Hepatic stellate cell (primary cell): ENCODE results near the gene MICALL1.
"Not testable (repeated sequence)": the region's sequence is repeated elsewhere in the genome, so short reads cannot be mapped to it uniquely, and the experiment has no call there.

ENCODE experiments used
- DNase-seq: peaks from one replicate; pipeline ENCODE4 v3.0.0; 2011; ENCODE audit warnings: low spot score

The MICALL1 gene

GRCh38 chr22:37930270-37930951, 24.3 kb downstream of the MICALL1 start:
- DNase-seq: peak; percentile 77

- DNase-seq: no peak
Measured at GRCh38 chr22:37930952-37931440, 24.9 kb downstream of the MICALL1 start.

GRCh38 chr22:37931893-37932389, 25.8 kb downstream of the MICALL1 start:
- no peak for DNase-seq

GRCh38 chr22:37932401-37932800, 26.3 kb downstream of the MICALL1 start:
- DNase-seq: no peak

GRCh38 chr22:37932821-37933578, 26.9 kb downstream of the MICALL1 start:
- no peak for DNase-seq

- peak; percentile 98 for DNase-seq
Measured at GRCh38 chr22:37933711-37934376, 27.7 kb downstream of the MICALL1 start.

- no peak for DNase-seq
Measured at GRCh38 chr22:37940698-37941376, 34.7 kb downstream of the MICALL1 start.

- no peak for DNase-seq
Measured at GRCh38 chr22:37942133-37942532, 36.0 kb downstream of the MICALL1 start.

GRCh38 chr22:37943136-37943824, 37.2 kb downstream of the MICALL1 start:
- no peak for DNase-seq

GRCh38 chr22:37943825-37944198, 37.7 kb downstream of the MICALL1 start:
- DNase-seq: no peak

GRCh38 chr22:37944423-37944822, 38.3 kb downstream of the MICALL1 start:
- not testable (repeated sequence) for DNase-seq

- DNase-seq: not testable (repeated sequence)
Measured at GRCh38 chr22:37947142-37947795, 41.2 kb downstream of the MICALL1 start.

GRCh38 chr22:37951305-37951704, 45.2 kb downstream of the MICALL1 start:
- peak; percentile 37 for DNase-seq

GRCh38 chr22:37952629-37953028, 46.5 kb downstream of the MICALL1 start:
- DNase-seq: not testable (repeated sequence)

GRCh38 chr22:37953062-37953436, 47.0 kb downstream of the MICALL1 start:
- DNase-seq: no peak

GRCh38 chr22:37953437-37954179, 47.5 kb downstream of the MICALL1 start, which contains the start of the genes C22orf23 and POLR2F:
Gene C22orf23, minus strand, starts transcription at chr22:37953601. Its CDS starts 452 bp downstream, at chr22:37953149.
Gene POLR2F, plus strand, starts transcription at chr22:37953699. Its CDS starts 89 bp downstream, at chr22:37953788.
- DNase-seq: peak; percentile 99

GRCh38 chr22:37954686-37955085, 48.6 kb downstream of the MICALL1 start:
- no peak for DNase-seq

- not testable (repeated sequence) for DNase-seq
Measured at GRCh38 chr22:37955825-37956397, 49.8 kb downstream of the MICALL1 start.

GRCh38 chr22:37957232-37957631, 51.1 kb downstream of the MICALL1 start:
- DNase-seq: no peak
